GM18508 (cell line): ENCODE data around the gene TBC1D7.
A peak's percentile ranks its signal among the peaks of the same experiment; 100 is the strongest.

Source experiments
- ATAC-seq: cut with Tn5 transposase; IDR thresholded peaks from one replicate; pipeline ENCODE4 v1.9.1; 2021; ENCODE audit warnings: moderate number of reproducible peaks; ENCODE audit not compliant: insufficient read depth, unreplicated experiment

Gene TBC1D7

GRCh38 chr6:13273931-13274706 is 54.2 kb downstream of the TBC1D7 start:
- no peak for ATAC-seq

GRCh38 chr6:13273202-13273930 is 55.0 kb downstream of the TBC1D7 start:
- ATAC-seq: no peak

- ATAC-seq: no peak
Measured at GRCh38 chr6:13272131-13273046, 55.9 kb downstream of the TBC1D7 start.

DNA sequence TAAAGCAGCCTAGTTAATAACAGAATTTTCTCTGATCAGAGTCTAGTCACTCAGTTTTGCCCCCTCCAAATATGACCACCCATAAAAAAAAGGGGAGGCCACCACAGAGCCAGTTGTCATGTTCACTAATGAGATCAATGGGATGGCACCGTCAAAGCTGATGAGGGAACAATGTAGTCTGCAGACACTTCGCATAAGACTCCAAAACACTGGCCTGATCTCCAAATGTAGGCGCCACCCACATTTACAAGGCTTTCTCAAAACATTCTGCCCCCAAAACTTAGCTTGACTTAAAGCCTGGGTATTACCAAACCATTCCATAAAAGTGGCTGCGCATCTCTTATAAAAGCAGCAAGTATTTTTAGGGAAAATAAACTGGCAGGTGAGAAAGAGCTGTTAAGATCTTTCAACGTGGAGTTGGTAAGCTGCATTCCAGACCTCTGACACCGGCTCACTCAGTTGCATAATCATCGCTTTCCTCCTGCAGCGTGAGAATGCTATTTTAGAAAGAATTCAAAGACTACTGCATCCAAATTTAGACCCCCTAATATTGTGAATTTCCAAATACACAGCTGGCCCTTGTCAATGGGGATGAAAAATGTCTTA is 59.3 kb downstream of the TBC1D7 start:
- no peak for ATAC-seq

DNA sequence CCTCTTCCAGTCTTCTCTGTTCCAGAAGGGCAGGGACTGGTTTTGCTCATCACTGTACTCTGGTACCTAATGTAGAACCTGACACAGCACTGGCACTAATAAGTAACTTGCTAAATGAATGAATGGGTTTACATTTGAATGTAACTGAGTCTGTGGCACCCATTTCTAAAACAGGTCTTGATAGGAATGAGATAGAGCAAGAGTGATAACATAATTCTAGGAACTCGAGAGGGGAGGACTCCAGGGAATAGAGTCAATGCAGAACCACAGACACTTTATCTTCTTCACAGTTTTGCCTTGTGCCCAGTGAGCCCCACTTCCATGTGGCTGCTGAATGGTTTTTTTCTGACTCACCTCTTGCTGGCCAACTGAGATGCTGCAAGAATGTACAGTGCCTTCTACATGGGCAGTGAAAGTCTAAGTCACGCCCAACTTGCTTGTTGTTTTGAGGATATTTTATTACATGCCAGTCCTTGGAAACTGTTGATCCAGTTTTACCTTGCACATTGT is 61.1 kb downstream of the TBC1D7 start:
- no peak for ATAC-seq

GRCh38 chr6:13263669-13264068 is 64.7 kb downstream of the TBC1D7 start:
- ATAC-seq: no peak

DNA sequence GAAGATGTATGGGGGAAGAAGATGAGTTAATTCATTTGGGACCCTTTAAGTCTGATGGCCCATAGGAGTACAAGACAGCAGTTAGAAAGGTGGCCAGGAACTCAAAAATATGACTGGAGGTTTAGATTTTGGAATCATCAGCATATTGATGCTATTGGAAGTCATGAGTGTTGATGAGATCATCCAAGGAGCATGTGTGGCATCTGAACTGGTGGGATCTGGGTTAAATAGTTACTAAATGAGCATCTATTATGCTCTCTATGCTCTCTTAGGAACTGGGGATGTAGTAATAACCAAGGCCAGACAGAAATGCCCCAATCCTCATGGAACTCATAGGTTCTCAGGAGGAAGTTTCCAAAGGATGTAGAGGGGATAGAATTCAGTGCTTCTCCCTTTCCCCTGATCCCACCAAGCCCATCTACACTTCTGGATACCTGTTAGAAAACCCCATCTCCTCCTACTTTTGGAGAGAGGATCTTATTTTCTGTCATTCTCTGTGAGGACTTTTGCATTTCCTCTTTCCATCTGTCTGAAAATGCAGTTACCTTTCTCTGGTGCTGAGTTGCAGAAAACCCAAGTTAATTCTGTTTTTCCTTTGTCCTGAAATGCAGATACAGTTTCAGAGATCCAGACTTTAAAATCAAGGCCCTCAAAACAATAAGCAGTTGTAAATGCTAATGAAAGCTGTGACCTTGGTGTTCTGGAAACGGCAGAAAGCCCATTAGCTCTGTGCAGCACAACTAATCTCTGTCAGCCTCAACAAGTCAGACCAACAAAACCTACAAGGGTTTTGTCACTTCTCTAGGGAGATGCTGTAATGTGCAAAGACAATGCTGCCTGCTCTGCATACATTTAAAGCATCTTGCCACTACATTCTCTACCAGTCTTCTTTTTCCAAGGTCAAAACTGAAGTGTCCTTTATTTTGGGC is 65.8 kb downstream of the TBC1D7 start:
- no peak for ATAC-seq

DNA sequence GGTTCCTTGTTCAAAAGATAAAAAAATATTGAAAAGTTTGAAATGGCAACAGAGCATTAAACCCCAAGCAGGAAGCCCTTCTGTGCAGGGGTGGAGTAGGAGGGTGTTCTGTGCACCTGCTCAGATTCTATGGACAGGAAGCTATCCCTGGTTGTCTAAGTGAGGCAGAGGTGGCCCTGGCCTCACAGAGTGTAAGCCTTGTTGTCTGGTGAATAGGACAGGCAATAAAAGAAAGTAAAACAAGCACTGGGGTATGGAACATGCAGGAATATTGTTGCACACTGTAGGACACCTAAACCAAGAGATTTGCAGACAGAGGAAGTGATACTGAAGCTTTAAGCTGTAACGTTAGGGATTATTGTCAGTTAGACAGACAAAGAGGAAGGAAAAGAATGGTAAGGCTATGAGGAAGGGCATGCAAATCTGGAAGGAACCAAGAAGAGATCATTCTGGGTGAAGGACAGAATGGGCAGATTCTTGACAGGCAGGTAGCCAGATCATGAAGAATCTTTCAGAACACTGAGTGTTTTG is 66.8 kb downstream of the TBC1D7 start:
- peak; percentile 37 for ATAC-seq

GRCh38 chr6:13260831-13261230 is 67.5 kb downstream of the TBC1D7 start:
- ATAC-seq: no peak

GRCh38 chr6:13260101-13260598 is 68.2 kb downstream of the TBC1D7 start:
- no peak for ATAC-seq

DNA sequence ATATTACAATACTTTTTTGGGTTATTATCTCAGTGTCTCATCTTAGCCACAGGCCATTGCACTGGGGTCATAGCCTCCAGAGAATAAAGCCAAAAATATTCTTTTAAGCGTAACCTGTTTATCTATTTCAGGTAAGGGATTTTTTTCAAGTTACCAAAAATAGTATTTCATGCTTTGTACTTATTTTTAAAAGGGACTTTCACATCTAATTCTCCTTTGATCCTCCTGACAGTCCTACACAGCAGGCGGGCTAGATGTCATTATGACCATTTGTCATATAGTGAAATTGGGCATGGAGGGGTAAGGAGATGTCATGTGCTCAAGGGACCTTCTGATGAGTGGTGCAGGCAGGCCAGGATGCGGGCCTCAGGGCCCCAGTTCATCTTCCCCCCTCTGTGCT is 68.9 kb downstream of the TBC1D7 start:
- peak; percentile 35 for ATAC-seq

GRCh38 chr6:13256266-13257001 is 71.9 kb downstream of the TBC1D7 start:
- ATAC-seq: no peak
